Subcutaneous abdominal adipose tissue (tissue), 5 donors: ENCODE data around the gene ARPC2.
A peak's percentile ranks its signal among the peaks of the same experiment; 100 is the strongest.

ENCODE experiments used
- H3K27ac ChIP-seq: one replicate; pipeline ENCODE4 v1.7.0; 2013; ENCODE audit warnings: low read depth, mild to moderate bottlenecking, inconsistent platforms, low read length, moderate library complexity
- H3K27me3 ChIP-seq, 5 donors: one replicate each; pipeline ENCODE4 v1.7.0; 2013; ENCODE audit warnings: low read length in 5 of 5, inconsistent platforms in 1 of 5; ENCODE audit not compliant: control insufficient read depth in 5 of 5, insufficient read depth in 4 of 5
- H3K36me3 ChIP-seq, 5 donors: one replicate each; pipeline ENCODE4 v1.7.0; 2013; ENCODE audit warnings: low read length in 5 of 5; ENCODE audit not compliant: control insufficient read depth in 5 of 5, insufficient read depth in 5 of 5
- H3K4me1 ChIP-seq, 5 donors: one replicate each; pipeline ENCODE4 v1.7.0; 2013; ENCODE audit warnings: low read length in 5 of 5, mild to moderate bottlenecking in 3 of 5, moderate library complexity in 1 of 5; ENCODE audit not compliant: control insufficient read depth in 5 of 5, insufficient read depth in 5 of 5
- H3K4me3 ChIP-seq, 5 donors: one replicate each; pipeline ENCODE4 v1.7.0; 2013; ENCODE audit warnings: low read length in 5 of 5, low read depth in 1 of 5
- H3K9ac ChIP-seq, 5 donors: one replicate each; pipeline ENCODE4 v1.7.0; 2013; ENCODE audit warnings: low read length in 5 of 5, mild to moderate bottlenecking in 4 of 5, moderate library complexity in 3 of 5
- H3K9me3 ChIP-seq, 5 donors: one replicate each; pipeline ENCODE4 v1.7.0; 2013; ENCODE audit warnings: low read length in 5 of 5; ENCODE audit not compliant: control insufficient read depth in 5 of 5
- donor health status: healthy.
- donor health status: healthy.
- donor health status: healthy.
- donor health status: healthy.
- donor health status: healthy.

Gene ARPC2

GRCh38 chr2:218282173-218282991 lies 65.4 kb downstream of the ARPC2 start:
- H3K4me3 ChIP-seq, result no peak overlapping the region
- no peaks in the 10 kb centered on the region for H3K9me3 ChIP-seq
- H3K9ac ChIP-seq, result peak overlapping the region; percentile 41 to 84 (median 74)
- peaks cover 2 to 62% (median 54%) of the 10 kb centered on the region in 5 donors for H3K36me3 ChIP-seq
- H3K4me1 ChIP-seq, result peaks cover 18 to 63% (median 60%) of the 10 kb centered on the region in 5 donors
- H3K27me3 ChIP-seq, result no peaks in the 10 kb centered on the region
- H3K27ac ChIP-seq, result peak overlapping the region; percentile 100

DNA sequence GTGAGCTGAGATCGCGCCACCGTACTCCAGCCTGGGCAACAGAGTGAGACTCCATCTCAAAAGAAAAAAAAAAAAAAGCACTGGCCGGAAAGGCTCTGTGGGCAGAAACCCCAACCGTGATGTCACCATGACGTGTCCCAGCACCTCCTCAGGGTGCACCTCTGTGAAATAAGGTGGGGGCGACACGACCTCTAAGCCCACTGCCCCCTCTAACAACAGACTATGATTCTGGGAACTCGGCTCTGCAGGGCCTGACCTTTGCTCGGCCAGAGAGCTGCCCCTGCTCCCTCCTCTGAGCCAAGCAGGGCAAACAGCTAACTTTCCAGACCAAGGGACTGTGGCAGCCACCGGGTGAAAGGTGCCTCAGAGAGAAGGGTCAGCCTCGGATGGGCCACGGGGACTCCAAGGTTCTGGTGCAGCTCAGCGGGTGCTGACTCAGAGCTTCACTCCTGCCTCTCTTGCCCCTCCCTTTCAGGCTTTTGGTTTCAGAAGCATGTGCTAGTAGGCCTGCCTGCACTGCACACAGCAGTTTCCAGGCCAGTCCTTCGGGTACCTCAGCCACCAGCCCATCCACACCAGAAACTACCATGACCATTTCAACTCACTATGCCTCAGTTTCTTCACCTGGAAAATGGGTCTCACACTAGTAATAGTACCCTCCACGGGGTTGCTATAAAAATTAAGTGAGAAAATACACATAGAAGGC lies 67.3 kb downstream of the ARPC2 start:
- peak overlapping the region in 4 of 5 donors; percentile 3 to 84 (median 78) for H3K9ac ChIP-seq
- H3K4me1 ChIP-seq, result peaks cover 21 to 80% (median 75%) of the 10 kb centered on the region in 5 donors
- peak overlapping the region in 2 of 5 donors; percentile 3 to 25 for H3K4me3 ChIP-seq
- no peaks in the 10 kb centered on the region for H3K27me3 ChIP-seq
- H3K36me3 ChIP-seq, result peaks cover 0 to 43% (median 36%) of the 10 kb centered on the region in 5 donors
- H3K9me3 ChIP-seq, result no peaks in the 10 kb centered on the region
- H3K27ac ChIP-seq, result peak overlapping the region; percentile 100

- peaks cover 32 to 94% (median 87%) of the 10 kb centered on the region in 5 donors for H3K4me1 ChIP-seq
- H3K27ac ChIP-seq, result peak overlapping the region; percentile 100
- peak overlapping the region; percentile 40 to 90 (median 75) for H3K9ac ChIP-seq
- H3K36me3 ChIP-seq, result peaks cover 0 to 30% (median 22%) of the 10 kb centered on the region in 5 donors
- H3K27me3 ChIP-seq, result peaks cover 0 to 5% (median 0%) of the 10 kb centered on the region in 5 donors
- peak overlapping the region; percentile 54 to 73 (median 63) for H3K4me3 ChIP-seq
- H3K9me3 ChIP-seq, result peaks cover 0 to 3% (median 0%) of the 10 kb centered on the region in 5 donors
These were observed 68.6 kb downstream of the ARPC2 start for GRCh38 chr2:218285604-218286003.

DNA sequence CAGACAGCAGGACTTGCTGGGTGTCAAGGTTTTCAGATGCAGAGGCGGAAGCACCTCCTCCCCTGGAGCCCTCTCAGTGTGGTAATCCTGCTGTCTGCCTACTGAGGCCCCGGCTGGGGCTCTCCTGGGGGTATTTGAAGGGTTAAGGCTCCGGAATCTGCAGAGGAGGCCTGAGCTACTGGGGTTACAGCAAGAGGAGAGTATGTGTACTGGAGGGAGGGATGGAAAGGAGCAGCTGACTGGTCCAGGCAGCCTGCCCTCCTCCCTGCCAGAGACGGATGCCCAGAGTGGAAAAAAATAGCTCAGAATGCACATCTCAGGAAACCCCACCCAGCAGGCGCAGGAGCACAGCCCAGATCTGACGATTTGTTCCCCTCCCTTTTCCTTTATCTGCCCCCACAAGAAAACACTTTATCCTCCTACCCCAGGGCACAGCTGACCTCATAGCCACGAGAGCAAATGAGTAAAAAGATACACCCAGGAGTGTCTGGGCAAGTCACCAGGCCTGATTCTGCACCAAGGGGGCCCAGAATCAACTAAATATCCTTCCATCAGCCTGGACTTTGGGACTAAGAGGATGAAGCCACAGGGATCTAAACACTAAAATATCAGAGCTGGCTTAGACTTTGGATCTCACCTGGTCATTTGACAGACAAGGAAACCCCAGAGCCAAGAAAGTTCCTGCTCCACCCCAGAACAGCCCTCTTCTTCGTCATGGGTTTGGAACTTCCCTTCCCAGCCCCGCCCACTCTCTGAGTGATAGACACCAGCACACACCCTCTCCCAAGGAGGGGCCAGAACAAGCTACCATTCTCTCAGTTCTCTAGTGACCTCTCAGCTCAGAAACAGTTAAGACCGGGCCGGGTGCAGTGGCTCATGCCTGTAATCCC lies 69.8 kb downstream of the ARPC2 start:
- peaks cover 0 to 5% (median 0%) of the 10 kb centered on the region in 5 donors for H3K27me3 ChIP-seq
- H3K9me3 ChIP-seq, result peaks cover 0 to 3% (median 0%) of the 10 kb centered on the region in 5 donors
- peak overlapping the region; percentile 100 for H3K27ac ChIP-seq
- peak overlapping the region; percentile 54 to 73 (median 63) for H3K4me3 ChIP-seq
- peaks cover 0 to 18% (median 12%) of the 10 kb centered on the region in 5 donors for H3K36me3 ChIP-seq
- H3K9ac ChIP-seq, result peak overlapping the region; percentile 40 to 90 (median 75)
- peaks cover 34 to 99% (median 92%) of the 10 kb centered on the region in 5 donors for H3K4me1 ChIP-seq

DNA sequence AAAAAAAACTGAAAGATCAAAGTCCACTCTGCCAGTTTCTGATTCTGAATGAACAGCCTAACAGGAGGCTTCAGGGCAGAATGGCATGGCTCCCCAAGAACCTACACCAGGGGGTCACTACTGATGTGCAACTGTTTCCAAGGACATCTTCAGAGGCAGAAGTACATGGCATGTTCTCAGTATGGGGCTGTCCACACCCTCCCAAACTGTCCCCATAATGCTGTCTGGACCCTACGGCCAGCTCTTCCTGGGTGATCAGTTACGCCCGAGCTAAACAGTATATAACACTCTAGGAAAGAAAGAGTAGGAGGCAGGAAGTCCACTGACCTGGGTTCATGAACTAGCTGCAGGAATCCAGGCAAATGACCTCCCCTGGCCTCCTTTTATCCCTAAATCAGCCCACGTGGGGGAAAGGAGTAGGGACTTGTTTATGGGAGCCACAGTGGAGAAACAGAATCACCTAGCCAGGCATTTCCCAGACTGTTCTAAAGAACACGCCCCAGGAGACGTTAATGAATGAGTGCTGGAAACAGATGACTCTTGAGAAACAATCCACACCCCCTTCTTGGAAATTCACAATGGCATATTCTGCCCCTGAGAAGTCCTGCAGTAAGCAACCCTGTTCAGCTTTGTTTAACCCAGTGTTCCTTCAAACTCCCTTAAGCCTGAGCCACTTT lies 72.8 kb downstream of the ARPC2 start:
- Histone ChIP-seq H3K4me1 (peaks cover 31 to 80% (median 78%) of the 10 kb centered on the region in 5 donors), H3K27ac (peak overlapping the region; percentile 100), H3K9ac (peak overlapping the region; percentile 96 to 100 (median 100)), H3K9me3 (peaks cover 0 to 3% (median 0%) of the 10 kb centered on the region in 5 donors), H3K4me3 (peak overlapping the region; percentile 89 to 95 (median 92)), H3K36me3 (peaks cover 0 to 3% (median 0%) of the 10 kb centered on the region in 5 donors), H3K27me3 (peaks cover 0 to 5% (median 0%) of the 10 kb centered on the region in 5 donors)

DNA sequence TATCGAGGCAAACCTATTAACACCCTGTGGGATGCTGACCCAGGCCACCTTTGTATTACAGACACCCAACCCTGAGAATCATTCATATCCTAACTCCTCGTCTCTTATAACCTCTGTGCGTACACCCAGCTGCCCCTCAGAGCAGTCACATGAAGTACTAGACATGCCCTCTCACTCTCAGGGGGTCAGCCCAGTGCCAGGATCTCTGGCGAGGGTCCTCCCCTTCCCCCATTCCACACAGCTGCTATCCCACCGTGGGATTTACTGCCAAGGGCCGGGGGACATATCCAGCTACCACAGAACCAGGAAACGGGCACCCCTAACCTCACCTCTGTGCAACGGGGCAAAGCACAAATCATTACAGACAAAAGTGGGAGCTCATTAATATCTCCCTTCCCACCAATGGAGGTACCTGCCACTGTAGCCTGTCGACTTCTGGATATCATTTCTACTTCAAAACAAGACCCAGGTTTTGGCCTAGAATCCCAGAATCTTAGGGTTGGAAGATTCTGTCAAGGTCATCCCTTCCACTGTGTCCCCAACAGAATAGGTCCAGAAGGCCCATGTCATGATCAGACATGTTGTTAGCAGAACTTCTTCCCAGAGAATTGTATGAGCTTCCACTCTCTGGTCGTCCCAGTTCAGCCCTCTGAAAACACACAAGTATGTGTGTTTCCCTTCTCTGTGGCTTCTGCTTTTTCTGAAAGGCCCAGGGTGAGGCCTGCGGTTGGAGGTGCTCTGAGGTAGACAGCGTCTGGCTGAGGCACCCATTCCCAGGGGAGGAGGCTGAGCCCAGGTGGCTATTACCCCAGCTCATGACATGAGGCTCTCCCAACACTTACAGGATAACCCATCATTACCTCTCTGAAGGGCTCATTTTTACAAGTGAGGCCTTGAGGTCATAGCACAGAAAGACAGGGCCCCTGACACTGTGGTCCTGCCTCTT lies 73.6 kb downstream of the ARPC2 start:
- H3K27me3 ChIP-seq, result peaks cover 0 to 5% (median 0%) of the 10 kb centered on the region in 5 donors
- peaks cover 0 to 3% (median 0%) of the 10 kb centered on the region in 5 donors for H3K9me3 ChIP-seq
- peak overlapping the region; percentile 96 to 100 (median 100) for H3K9ac ChIP-seq
- peak overlapping the region; percentile 100 for H3K27ac ChIP-seq
- H3K4me1 ChIP-seq, result peaks cover 26 to 78% (median 74%) of the 10 kb centered on the region in 5 donors
- H3K4me3 ChIP-seq, result peak overlapping the region; percentile 89 to 95 (median 92)
- H3K36me3 ChIP-seq, result no peaks in the 10 kb centered on the region

GRCh38 chr2:218291318-218292047 lies 74.5 kb downstream of the ARPC2 start:
- Histone ChIP-seq H3K9me3 (peaks cover 0 to 3% (median 0%) of the 10 kb centered on the region in 5 donors), H3K36me3 (no peaks in the 10 kb centered on the region), H3K4me3 (peak overlapping the region; percentile 89 to 95 (median 92)), H3K27me3 (peaks cover 0 to 5% (median 0%) of the 10 kb centered on the region in 5 donors), H3K9ac (peak overlapping the region; percentile 96 to 100 (median 100)), H3K27ac (peak overlapping the region; percentile 100), H3K4me1 (peaks cover 19 to 69% (median 65%) of the 10 kb centered on the region in 5 donors)
